Measurements from ENCODE around the gene CLCN3. TPM values are rescaled to one million over a fixed set of nuclear protein-coding genes. Genes with fewer than 3 reads are reported as not detected.

The CLCN3 gene
- total and polyA plus RNA-seq, 9 of the 15 experiments (the other 6 are each of a cell fraction or from before 2014, with no cell fraction given) = 12.7 to 60.6 (median 38.5) TPM

GRCh38 chr4:169620880-169621248, 486 bp downstream of the CLCN3 start (continued):
- 0 out of 4 replicates have a peak, but pooled peaks of 1 of the 2 experiments have one; percentile 2 for TF ChIP-seq FOXA3 (CRISPR knock-in tag; conservative IDR thresholded peaks at IDR 0.05 in 1 of 2, IDR thresholded peaks at IDR 0.05 in 1 of 2)
- peak in 1 of 2 experiments; percentile 89; a peak in 2 of 4 replicates for TF ChIP-seq MLLT1 (IDR thresholded peaks at IDR 0.05)
- no peak for TF ChIP-seq RBM15 (IDR thresholded peaks at IDR 0.05; ENCODE audit: insufficient read depth, low read length)
- peak; percentile 67 for TF ChIP-seq NFRKB (IDR thresholded peaks at IDR 0.05; ENCODE audit: low read depth)
- no peak for TF ChIP-seq HNRNPLL (IDR thresholded peaks at IDR 0.05; ENCODE audit: low read depth, low read length, poor library complexity, severe bottlenecking)

- H3K36me3 ChIP-seq (ENCODE audit: control insufficient read depth, insufficient read depth, low read length) = no peaks in the 10 kb centered on the region; the same call in 2 of the 3 replicates
- TF ChIP-seq FOXK2 (conservative IDR thresholded peaks at IDR 0.05 in 1 of 2, IDR thresholded peaks at IDR 0.05 in 1 of 2; ENCODE audit: low read depth in 2 of 2) (0 out of 4 replicates have a peak, but pooled peaks of 1 of the 2 experiments have one; percentile 41), FOXA1 (IDR thresholded peaks at IDR 0.05; ENCODE audit: borderline replicate concordance) (no peak), ETV5 (CRISPR knock-in tag; IDR thresholded peaks at IDR 0.05; ENCODE audit: low read depth) (no peak), KLF10 (CRISPR knock-in tag; IDR thresholded peaks at IDR 0.05) (no peak), RBM14 (IDR thresholded peaks at IDR 0.05; ENCODE audit: borderline replicate concordance, insufficient read depth, low read depth, low read length) (no peak), PHF20 (IDR thresholded peaks at IDR 0.05; ENCODE audit: partially characterized antibody) (no peak), GATA2 (CRISPR knock-in tag; IDR thresholded peaks at IDR 0.05) (no peak), MYBL2 (IDR thresholded peaks at IDR 0.05; ENCODE audit: low read depth) (no peak), MYBL2 (CRISPR knock-in tag; IDR thresholded peaks at IDR 0.05; ENCODE audit: borderline replicate concordance) (no peak), MXD1 (CRISPR knock-in tag; IDR thresholded peaks at IDR 0.05; ENCODE audit: borderline replicate concordance, poor library complexity, severe bottlenecking) (no peak), E2F4 (CRISPR knock-in tag; IDR thresholded peaks at IDR 0.05; ENCODE audit: low read depth) (no peak)
These were observed 1.5 kb downstream of the CLCN3 start for GRCh38 chr4:169621731-169622492.

More at GRCh38 chr4:169621731-169622492, 1.5 kb downstream of the CLCN3 start:
- H2AFZ ChIP-seq (ENCODE audit: low read depth, low read length) = no peak overlapping the region
- ChIA-PET CTCF (ENCODE audit: low intra/inter-chr PET ratio) (no interaction called here), POLR2A (no interaction called here)
- ATAC-seq (0 out of 3 replicates have a peak, but pooled peaks have one; percentile 3), FAIRE-seq (no peak), DNase-seq (ENCODE audit: extremely low read depth in 1 of 4, low spot score in 3 of 4) (peak in 3 of 4 experiments; percentile 10 to 64 (median 21))
- H3K9me3 ChIP-seq (replicated peaks; ENCODE audit: control insufficient read depth, insufficient read depth, low read depth, low read length) = no peaks in the 10 kb centered on the region
- intact Hi-C loops (cut with micrococcal nuclease) = loop anchor here (2.0 kb wide), 1 partner anchor 135 kb away; the partner anchor contains the start of gene HPF1
- no TSS peak for BruUV-seq (replicated peaks)
- H3K9ac ChIP-seq (ENCODE audit: insufficient read depth in 1 of 2, low read depth in 2 of 2, low read length in 2 of 2) = peak overlapping the region in 1 of 2 experiments; percentile 91; a peak in 3 of 4 replicates
- peak overlapping the region; percentile 98 for H3K27ac ChIP-seq (ENCODE audit: extremely low read depth, low read depth, low read length)
- WGBS (ENCODE audit: insufficient coverage, low coverage, missing lambda C conversion rate) = 1% methylated on average over 6 of the region's 6 CpGs
- H3K9me1 ChIP-seq (ENCODE audit: control insufficient read depth, insufficient read depth, low read length) = no peaks in the 10 kb centered on the region
- peak overlapping the region; percentile 90 for H3K4me2 ChIP-seq (ENCODE audit: insufficient read depth, low read length)
- in situ Hi-C loops (cut with MboI) = loop anchor here (5.0 to 25.0 kb wide), 2 partner anchors 35 to 415 kb away; partner anchors contain the start of gene MFAP3L
- peak overlapping the region; percentile 53 for H3K4me3 ChIP-seq
- H3K4me1 ChIP-seq (replicated peaks in 1 of 2; ENCODE audit: control insufficient read depth in 2 of 2, insufficient read depth in 2 of 2, low read length in 2 of 2) = peaks cover 12 to 36% of the 10 kb centered on the region in 2 experiments; a peak in 4 of 5 replicates
- peaks cover 79% of the 10 kb centered on the region for H3K79me2 ChIP-seq (ENCODE audit: control insufficient read depth, insufficient read depth, low read length)
- H4K20me1 ChIP-seq (replicated peaks; ENCODE audit: control insufficient read depth, insufficient read depth, low read length) = 0 out of 2 replicates have a peak, but pooled peaks cover 7% of the 10 kb centered on the region
- H3K27me3 ChIP-seq (ENCODE audit: control insufficient read depth in 2 of 2, insufficient read depth in 2 of 2, low read length in 2 of 2) = no peaks in the 10 kb centered on the region

Data from K562 (cell line).